GM18507 (cell line): ENCODE data around the gene SEPHS1.
"Not testable (repeated sequence)": the region's sequence is repeated elsewhere in the genome, so short reads cannot be mapped to it uniquely, and the experiment has no call there.

ENCODE experiments used
- DNase-seq: peaks from one replicate; pipeline ENCODE4 v3.0.0; 2011; ENCODE audit warnings: low read depth; ENCODE audit not compliant: insufficient read length; ENCODE audit errors: extremely low spot score
- FAIRE-seq: peaks from 2 replicates; lab custom pipeline; 2011; peaks lifted over from hg19 to GRCh38; lab: Jason Lieb, UNC

SEPHS1 gene

GRCh38 chr10:13331646-13332045 lies 16.4 kb downstream of the SEPHS1 start:
- no peak for FAIRE-seq
- DNase-seq: no peak

- DNase-seq: not testable (repeated sequence)
Observed at GRCh38 chr10:13330980-13331379, 17.1 kb downstream of the SEPHS1 start.

GRCh38 chr10:13329565-13329964 lies 18.5 kb downstream of the SEPHS1 start:
- no peak for FAIRE-seq

More at GRCh38 chr10:13330980-13331379, 17.1 kb downstream of the SEPHS1 start:
- FAIRE-seq: not testable (repeated sequence)

GRCh38 chr10:13328613-13329012 lies 19.5 kb downstream of the SEPHS1 start:
- FAIRE-seq (no peak), DNase-seq (no peak)

More at GRCh38 chr10:13329565-13329964, 18.5 kb downstream of the SEPHS1 start:
- DNase-seq: no peak

GRCh38 chr10:13328126-13328525 lies 20.0 kb downstream of the SEPHS1 start:
- DNase-seq (no peak), FAIRE-seq (no peak)

GRCh38 chr10:13327534-13327933 lies 20.6 kb downstream of the SEPHS1 start:
- FAIRE-seq (no peak), DNase-seq (no peak)

GRCh38 chr10:13322615-13323148 lies 25.4 kb downstream of the SEPHS1 start:
- no peak for DNase-seq
- FAIRE-seq: no peak

GRCh38 chr10:13321576-13321975 lies 26.5 kb downstream of the SEPHS1 start:
- no peak for FAIRE-seq
- DNase-seq: no peak

- DNase-seq (no peak), FAIRE-seq (no peak)
Observed at GRCh38 chr10:13319166-13319565, 28.9 kb downstream of the SEPHS1 start.

- DNase-seq (no peak), FAIRE-seq (no peak)
Observed at GRCh38 chr10:13317474-13317873, 30.6 kb downstream of the SEPHS1 start.

GRCh38 chr10:13316635-13317311 lies 31.3 kb downstream of the SEPHS1 start:
- FAIRE-seq (no peak), DNase-seq (no peak)

- FAIRE-seq: no peak
- DNase-seq: no peak
Observed at GRCh38 chr10:13315361-13315760, 32.7 kb downstream of the SEPHS1 start.

- FAIRE-seq (no peak), DNase-seq (no peak)
Observed at GRCh38 chr10:13311177-13311575, 36.9 kb downstream of the SEPHS1 start.

GRCh38 chr10:13310518-13311176 lies 37.4 kb downstream of the SEPHS1 start:
- DNase-seq (no peak), FAIRE-seq (peak; percentile 72)

GRCh38 chr10:13309792-13310191 lies 38.3 kb downstream of the SEPHS1 start:
- FAIRE-seq (no peak), DNase-seq (no peak)

GRCh38 chr10:13308096-13308495 lies 40.0 kb downstream of the SEPHS1 start:
- no peak for FAIRE-seq

GRCh38 chr10:13306103-13306502 lies 42.0 kb downstream of the SEPHS1 start:
- no peak for FAIRE-seq
- no peak for DNase-seq

More at GRCh38 chr10:13308096-13308495, 40.0 kb downstream of the SEPHS1 start:
- DNase-seq: no peak

- DNase-seq: no peak
- FAIRE-seq: no peak
Observed at GRCh38 chr10:13302821-13303555, 45.1 kb downstream of the SEPHS1 start.

- FAIRE-seq: peak; percentile 84
- DNase-seq: peak; percentile 64
Observed at GRCh38 chr10:13299437-13300287, 48.4 kb downstream of the SEPHS1 start, which contains the start of gene PHYH. TSS of gene PHYH (minus strand) at chr10:13300064. CDS start at chr10:13300042, 22 bp downstream.
